NCI-H146 treated with DMSO at 0.1 percent for 48 hours (cell line): ENCODE measurements around the gene DCAF6.
"Not testable (repeated sequence)": the region's sequence is repeated elsewhere in the genome, so short reads cannot be mapped to it uniquely, and the experiment has no call there.

Source experiments
- DNase-seq: peaks from one replicate; lab custom pipeline; 2025; ENCODE audit not compliant: unreplicated experiment; lab: John Stamatoyannopoulos, UW

Gene DCAF6

DNA sequence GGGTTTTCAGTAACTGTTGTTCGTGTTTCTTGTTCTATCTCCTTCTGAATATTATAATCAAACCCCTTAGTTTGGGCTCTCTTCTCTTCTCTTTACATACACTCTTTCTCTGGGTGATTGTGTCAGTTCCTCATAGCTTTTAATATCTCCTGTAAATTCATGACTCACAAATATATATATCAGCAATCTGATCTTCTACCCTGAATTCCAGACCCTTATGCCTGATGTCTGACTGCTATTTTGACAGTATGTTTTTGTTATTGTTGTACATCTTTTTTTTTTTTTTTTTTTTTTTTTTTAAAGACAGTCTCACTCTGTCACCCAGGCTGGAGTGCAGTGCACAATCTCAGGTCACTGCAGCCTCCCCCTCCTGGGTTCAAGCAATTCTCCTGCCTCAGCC, 71.2 kb downstream of the DCAF6 start:
- no peak for DNase-seq

DNA sequence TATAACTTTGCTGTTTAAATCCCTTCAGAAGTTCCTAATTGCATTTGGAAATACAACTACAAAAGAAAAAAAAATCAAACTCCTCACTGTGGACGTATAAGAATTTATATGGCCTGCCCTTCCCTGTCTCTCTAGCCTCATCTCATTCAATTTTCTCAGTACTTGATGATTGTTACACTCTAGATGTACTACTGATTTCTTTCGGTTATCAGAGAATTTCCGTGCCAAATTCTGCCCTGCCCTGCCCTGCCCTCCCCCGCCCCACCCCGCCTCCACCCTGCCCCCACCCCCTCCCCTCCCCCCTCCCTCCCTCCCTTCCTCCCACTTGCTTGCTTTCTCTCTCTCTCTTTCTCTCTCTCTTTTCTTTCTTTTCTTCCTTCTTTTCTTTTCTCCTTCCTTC, 72.1 kb downstream of the DCAF6 start:
- no peak for DNase-seq

DNA sequence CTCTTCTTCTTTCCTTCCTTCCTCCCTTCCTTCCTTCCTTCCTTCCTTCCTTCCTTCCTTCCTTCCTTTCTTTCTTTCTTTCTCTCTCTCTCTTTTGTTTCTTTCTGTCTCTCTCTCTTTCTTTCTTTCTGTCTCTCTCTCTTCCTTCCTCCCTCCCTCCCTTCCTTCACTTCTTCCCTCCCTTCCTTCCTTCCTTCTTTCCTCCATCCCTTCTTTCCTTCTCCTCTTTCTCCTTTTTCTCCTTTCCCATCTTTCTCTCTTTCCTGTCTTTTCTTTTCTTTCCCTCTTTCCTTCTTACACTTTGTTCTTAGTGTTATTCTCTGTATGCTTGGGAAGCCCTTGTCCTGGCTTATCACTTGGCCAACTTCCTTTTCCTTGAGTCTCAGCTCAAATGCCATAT, 72.8 kb downstream of the DCAF6 start:
- DNase-seq: no peak

DNA sequence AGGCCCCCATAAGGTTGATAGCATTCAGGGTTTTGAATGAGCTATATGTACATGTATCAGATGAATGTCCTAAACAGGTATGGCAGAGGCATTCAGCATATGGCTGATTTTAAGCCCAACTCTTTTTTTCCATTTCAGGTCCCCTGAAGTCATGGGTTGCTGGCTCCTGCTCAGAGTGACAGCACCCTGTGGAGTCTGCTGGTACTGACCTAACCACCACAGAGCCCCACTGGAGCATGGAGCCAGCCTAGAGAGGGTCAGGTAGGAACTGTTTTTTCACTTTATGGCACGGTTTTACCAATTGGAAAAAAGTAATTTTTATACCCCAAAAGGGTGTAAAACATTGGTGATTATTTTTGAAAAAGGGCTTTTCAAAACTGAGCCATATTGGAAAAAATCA, 82.9 kb downstream of the DCAF6 start:
- no peak for DNase-seq

DNA sequence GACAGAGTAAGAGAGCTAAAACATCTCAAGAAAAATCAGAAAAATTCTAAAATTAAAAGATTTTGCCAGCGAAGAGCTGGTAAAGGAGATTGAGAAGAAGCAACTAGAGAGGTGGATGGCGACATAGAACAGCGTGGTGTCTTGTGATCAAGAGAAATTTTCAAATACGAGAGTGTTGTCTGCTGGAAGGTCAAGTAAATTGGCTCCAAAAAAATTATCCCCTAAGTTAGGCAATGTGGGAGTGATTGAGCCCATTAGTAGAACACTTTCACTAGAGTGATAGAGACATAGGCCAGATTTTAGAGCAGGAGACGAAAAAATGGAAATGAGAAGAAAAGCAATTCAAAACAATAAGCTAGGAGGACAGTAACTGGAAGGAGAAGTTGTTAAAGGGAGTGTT, 94.7 kb downstream of the DCAF6 start:
- no peak for DNase-seq

DNA sequence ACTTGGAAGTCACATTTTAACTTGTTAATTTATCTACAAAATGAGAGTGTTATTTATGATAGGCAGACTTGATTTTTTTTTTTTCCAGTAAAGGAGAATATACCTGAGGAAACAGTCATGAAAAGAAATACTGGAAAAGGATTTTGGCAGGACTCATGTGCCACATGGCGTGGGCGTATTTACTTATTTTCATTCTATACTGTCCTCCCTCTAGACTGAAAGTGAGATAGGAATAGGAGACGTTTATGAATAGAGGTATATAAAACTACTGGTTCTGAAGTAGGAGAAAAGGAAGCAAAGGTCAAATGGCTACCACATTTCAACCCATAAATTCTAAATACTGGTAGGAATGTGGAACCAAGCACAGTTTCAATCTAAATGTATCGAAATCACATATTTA, 95.1 kb downstream of the DCAF6 start:
- no peak for DNase-seq

DNA sequence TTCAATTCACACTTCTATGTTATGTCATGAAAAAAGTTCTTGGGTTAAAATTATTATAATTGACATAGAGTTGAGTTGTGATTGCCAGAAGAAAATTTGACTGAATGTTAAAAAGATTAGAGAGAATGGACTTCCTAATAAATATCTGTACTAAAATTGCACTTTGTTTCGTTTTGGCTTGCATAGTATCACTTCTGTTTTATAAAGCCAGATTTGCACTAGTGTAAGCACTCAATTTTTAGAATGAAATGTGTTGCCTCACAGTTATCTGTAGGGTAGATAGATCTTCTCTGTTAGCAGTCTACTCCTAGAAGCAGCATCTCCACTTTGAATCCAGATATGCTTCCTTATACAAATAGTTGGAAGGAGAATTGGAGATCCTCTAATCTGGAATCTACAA, 95.5 kb downstream of the DCAF6 start:
- no peak for DNase-seq

DNA sequence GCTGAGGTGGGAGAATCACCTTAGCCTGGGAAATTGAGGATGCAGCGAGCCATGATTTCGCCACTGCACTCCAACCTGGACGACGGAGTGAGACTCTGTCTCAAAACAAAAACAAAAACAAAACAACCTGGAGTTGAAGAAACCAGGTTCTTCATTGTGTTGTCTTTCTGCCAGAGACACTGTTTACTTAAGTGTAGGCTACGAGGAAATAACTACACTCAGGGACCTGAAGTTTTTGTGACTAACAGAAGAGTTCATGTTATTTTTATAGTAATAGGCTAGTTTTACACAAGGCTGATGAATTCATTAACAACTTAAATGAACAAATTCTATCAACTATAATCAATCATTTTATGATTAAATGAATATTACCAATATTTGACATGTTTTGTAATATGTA, 98.9 kb downstream of the DCAF6 start:
- no peak for DNase-seq

DNA sequence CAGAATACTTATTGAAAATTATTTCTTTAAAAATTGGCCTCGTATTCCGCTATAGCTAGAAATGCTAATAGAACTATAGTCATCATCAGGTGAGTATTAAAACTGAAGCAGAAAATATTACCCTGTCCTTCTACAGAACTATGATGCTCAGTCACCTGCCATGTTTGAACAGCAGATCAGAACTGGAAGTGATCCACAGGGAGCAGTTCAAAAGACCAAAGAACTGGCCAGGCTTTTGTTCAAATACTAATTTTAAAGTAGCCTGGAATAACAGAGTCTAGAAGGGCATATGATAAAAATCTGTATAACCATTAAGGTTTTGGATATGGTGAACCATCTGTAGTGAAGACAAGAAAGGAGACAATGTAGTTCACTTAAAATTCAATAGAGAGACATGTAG, 105.9 kb downstream of the DCAF6 start:
- no peak for DNase-seq

DNA sequence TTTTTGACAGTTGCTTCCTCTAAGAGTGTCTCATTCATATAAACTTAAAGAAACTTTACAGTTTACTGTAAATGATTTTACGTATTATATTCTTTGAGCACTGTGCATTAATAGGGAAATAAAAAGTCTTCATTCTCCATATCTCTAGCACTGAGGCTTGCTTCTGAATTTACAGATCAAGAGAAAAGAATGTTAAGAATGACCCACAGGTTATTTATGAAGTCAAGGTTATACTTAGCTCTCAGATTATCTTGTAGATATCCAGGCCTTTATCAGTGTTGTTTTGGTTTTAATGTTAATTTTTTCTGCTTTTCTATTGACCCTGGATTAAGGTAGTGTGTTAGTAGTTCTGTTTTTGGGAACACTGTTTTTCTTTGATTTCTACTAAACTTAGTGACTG, 108.8 kb downstream of the DCAF6 start:
- DNase-seq: no peak

DNA sequence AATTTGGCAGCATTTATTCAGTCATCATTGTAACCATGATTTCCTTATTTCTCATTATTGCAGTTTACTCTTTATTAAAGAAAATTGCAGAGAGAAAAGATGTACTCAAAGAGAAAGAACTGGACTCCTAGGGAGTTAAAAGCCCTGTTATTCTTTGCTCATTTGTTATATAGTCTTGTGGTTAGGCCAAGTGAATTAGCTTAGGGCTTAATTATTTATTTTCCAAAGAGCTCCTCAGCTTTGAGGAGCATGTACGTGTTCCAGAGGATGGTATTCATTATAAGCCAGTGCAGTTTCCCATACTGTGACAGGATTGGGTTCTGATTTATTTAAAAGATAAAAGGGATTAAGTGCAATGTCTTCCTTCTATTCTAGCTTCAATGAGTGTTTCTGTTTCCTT, 113.8 kb downstream of the DCAF6 start:
- no peak for DNase-seq

DNA sequence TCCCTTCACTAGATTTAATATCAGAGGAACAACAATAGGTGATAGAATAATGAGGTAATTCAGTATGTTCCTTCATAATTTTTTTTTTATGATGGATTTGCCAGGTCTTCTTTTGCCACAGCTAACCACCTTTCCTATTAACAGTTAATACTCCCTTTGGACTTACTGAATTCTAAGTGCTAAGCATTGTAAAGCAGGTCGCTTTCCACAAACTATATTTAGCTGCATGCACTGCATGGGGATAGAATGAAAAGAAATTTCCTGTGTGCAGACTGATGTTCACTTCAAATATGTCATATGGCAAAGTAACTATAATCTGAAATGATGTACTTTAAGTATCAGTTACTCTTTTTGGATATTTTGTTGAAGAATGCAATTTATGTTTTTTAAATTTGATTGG, 114.4 kb downstream of the DCAF6 start:
- DNase-seq: no peak

DNA sequence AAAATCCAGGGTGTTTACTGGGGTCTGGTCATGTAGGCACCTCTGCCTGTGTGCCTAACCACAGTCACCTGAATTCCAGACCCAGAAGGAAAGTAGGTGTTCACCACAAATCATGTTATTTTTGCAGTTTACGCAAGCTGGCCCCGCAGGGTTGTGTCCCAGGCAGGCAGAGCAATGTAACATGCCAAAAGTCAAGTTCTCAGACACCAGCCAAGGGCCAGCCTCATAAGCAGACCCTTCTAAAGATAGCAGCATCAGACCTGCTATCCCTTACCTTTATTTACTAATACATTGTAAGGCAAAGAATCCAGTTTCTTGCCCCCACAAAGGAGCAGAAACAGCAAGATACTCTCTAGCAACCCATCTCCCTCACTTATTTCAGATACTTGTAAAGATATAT, 117.2 kb downstream of the DCAF6 start:
- no peak for DNase-seq

DNA sequence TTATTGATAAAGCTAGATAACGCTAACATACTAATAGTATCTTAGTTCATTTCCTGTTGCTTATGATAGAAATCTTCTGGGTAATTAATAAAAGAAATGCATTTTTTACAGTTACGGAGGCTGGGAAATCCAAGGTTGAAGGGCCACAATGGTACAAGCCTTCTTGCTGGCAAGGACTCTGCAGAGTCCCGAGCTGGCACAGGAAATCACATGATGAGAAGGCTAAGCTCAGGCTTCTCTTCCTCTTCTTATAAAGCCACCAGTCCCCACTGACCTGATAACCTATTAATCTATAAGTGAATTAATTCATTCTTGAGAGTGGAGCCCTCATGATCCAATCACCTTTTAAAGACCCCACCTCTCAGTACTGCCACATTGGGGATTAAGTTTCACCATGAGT, 117.6 kb downstream of the DCAF6 start:
- DNase-seq: no peak

DNA sequence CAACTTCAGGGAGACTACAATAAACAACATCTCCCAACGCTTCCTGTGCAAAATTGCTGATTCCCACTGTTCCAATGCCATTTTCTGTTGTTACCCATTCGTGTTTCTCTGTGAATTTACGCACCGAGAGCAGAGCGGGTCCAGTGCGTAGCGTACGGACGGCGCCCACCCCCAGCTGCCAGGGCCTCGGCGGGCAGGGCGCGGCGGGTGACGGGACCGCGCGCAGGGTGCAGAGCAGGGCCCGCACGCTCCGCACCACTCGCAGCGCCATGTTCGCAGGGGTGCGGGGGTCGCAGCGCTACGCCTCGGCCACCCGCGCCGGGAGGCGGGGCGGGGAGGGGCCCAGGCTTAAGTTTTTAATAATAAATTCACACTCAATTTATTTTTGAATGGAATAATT, 119.7 kb downstream of the DCAF6 start:
- not testable (repeated sequence) for DNase-seq

DNA sequence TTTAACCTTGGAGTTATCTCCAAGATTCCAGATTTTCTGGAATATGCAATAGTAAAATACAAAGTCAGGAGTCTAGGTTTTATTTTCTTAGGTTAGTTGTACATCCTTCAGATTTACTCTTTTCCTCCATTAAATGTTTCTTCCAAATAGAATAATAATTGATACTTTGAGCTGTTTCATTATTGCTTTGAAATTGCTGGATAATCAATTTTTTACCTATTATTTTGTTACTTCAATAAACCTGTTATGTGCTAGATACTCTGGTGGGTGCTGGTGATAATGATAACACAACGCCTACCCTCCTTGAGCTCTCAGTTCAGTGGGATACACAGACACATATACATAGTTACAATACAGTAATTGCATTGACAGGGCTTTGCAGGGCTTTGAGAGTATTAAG, 120.9 kb downstream of the DCAF6 start:
- DNase-seq: no peak

DNA sequence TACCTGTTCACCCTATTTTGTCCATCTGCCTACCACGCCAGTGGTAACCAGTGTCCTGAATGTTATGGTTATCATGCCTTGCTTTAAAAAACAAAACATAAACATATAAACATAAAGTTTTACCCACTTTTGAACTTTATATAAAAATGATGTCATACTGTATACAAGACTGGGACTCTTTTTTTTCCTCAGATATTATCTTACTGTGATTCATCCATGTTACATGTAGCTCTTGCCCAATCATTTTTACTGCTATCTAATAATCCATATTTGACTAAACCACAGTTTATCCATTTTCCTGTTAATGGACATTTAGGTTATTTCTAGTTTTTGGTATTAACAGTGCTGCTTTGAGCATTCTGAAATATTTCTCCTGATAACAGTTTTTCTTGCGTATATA, 121.4 kb downstream of the DCAF6 start:
- DNase-seq: no peak

DNA sequence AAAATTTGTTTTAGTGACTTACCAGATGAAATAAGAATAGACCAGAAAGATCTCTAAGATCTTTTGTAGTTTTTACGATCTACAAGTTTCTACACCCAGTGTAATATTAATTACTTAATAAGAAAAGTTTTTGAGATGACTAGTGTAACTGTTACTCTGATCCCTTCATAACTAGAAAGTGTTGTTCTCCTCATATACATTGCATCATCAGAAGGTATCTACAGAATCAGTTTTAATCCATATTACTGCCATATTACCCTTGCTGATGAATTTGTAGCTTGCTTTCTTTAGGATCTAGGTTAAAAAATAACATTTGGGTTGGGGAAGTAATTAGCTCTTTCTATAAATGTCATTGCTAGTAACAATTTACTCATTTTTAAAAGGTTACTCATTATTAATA, 127.7 kb downstream of the DCAF6 start:
- DNase-seq: no peak

DNA sequence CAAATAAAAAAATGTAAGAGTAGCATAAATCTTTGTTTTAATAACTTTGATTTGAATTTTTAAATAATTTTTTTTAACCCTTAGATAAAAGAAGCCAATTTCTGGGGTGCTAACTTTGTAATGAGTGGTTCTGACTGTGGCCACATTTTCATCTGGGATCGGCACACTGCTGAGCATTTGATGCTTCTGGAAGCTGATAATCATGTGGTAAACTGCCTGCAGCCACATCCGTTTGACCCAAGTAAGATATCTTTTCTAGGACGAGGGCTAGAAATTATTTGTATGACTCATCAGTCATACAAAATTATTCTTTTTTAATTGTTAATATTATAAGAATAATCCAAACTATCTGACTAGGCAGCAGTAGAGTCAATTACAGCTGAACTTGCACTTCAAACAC, 129.0 kb downstream of the DCAF6 start:
- no peak for DNase-seq

DNA sequence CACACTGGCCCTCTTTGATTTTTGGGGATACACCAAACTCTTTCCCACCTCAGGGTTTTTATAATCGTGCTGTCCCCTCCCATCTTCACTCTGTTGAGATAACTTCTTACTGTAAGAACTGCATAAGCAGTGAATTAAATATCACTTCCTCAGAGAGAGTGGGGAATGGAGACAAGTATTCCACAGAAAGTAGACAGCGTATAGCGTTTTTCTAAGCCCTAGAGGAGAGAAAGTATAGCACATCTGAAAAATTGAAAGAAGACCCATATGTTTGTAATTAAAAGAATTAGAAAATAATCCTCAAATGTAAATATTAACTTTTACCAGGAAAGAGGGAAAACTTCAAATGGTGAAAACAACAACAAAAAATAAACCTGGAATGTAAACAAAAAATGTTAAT, 132.9 kb downstream of the DCAF6 start:
- no peak for DNase-seq

DNA sequence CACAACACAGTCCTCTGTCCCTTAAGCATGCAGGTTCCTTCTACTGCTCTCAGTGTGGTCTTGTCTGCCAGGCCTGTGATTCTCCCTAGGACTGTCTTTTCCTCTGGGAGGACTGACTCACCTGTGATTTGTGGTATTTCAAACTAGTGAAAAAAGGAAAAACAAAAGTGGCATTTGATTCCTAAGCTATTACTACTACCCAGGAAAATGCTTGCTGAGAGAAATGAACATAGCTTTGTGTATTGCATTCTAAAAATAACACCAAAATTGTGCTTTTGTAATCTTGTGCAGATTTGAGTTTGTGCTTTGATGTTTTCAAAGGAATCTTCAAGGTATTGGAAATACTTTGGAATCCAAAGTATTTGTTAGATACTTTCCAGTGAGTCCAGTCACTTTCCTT, 143.3 kb downstream of the DCAF6 start:
- DNase-seq: no peak

DNA sequence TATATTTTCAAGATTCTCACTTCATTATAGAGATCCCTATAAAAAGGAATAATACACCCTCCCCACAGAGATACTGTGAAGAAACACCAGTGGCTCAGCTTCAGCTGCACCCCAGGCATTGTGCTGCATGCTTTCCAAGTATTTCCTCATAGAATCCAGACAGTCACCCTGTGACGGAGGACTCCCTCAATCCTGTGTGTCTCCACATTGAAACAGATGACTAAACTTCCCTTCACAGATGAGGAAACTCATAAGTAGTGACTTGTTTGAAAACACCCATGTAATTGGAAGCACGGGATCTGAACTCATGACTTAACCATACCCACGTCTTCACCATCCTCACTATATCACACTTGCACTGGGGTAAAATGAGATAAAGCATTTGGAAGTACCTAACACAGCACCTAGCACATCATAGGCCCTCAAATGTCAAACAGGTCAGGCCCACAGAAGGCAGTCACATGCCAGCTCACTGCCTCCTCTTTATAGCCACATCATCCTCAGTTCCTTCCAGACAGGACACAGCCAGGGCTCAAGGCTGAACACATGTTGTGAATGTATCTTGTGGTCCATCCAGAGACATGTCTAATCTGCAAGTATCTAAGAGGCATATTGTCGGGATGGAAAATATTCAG, 145.0 kb downstream of the DCAF6 start:
- DNase-seq: no peak

DNA sequence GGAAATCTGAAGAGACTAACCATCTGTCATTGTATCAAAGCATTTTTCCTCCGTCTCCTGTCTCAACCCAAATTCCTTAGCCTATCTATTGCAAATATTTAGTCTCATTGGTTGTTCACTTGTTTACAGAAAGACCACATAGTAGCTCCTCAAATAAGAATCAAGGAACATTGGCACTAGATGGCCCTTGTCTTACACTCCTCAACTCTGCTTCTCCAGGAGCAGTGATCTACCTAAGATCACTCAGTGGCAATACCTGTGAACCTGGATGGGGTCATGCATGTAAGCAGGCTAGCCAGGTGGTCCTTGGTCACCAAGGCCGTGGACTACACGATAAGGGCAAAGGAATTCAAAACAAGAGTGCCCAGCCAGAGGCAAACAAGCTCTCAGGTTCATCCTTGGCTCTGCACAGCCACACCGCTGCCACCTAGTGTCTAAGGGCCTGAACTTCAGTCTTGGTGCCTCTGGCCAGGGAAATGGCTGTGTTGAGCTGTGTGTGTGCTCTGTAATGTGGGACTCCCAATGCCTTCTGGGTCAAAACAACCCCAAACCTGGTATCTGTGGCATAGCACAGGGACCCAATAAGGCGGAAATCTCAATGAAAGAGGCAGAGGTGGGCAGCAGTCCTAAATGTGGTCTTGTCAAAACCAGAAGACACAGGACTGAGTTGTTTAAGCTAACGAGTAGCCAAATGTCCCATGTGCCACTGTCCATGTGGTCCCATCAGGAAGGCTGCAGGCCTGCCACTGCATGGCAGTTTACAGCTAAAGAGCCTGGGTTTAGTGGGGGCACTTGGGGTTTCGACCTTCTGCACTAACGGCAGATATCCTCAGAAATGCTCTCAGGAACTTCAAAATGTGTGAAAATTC, 145.8 kb downstream of the DCAF6 start:
- peak; percentile 40 for DNase-seq
